ENCODE results near the gene FREM2.

FREM2 gene

DNA sequence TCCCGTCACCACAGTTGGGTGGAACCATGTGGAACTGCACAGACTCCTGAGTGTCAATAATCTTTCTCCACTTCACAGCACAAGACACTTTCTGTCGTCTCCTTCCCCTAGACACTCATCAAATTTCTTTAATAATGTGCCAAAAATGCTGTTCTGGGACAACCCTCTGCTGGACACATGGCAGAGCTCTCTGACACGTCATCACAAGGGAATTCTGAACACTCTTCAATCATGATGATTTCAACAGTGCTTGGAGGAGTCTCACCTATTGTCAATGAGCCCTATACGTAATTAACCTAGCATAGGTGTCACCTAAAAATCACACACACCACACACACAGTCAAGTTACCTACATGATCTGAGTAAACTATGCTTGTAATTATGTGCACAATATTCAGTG lies 162.4 kb downstream of the FREM2 start:
- no peak for DNase-seq

DNA sequence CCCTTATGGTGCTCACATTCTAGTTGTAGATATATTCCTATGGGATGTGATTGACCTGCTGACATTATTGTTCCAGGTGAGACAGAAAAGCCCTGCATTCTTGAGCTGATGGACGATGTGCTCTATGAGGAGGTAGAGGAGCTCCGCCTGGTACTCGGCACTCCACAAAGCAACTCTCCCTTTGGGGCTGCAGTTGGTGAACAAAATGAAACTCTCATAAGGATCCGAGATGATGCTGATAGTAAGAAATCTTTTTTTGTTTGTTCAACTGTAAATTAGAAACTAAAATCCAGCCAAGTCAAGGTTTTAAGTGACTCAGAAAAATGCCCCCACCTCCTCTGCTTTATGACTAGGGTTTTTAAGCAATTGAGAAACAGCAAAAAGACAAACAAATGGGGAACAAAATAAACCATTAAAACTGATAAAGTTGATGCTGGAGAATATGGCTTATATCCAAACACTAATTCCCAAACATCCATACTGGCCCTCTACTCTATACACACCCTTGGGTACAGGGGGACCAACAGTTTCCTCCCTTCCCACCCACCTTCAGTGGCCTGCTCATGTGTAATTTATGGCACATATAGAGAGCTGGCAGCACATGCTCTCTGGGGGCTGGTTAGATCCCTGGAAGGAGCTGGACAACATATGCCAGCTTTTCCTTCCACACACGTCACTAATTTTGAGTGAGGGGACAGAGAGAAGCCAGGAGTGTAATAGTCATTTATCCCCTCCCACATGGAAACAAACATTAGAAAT lies 164.2 kb downstream of the FREM2 start:
- DNase-seq, result no peak

DNA sequence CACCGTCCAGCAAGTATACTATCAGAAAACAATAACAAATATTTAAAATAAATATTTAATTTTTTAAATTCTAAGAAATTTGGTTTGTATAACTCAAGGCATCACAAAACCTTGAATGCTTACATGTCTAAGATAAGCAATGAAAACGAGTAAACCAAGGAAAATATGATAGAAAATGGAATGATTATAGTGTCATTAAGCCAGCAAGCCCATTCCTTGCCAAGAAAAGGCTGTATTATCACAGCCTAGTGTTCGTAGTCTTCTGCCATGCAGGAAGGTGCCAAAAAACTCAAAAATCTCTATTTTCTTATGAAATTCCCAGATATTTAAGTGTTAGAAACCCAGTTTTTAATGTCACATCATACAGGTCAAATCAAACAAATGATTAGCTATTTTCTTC lies 167.3 kb downstream of the FREM2 start:
- DNase-seq, result no peak

DNA sequence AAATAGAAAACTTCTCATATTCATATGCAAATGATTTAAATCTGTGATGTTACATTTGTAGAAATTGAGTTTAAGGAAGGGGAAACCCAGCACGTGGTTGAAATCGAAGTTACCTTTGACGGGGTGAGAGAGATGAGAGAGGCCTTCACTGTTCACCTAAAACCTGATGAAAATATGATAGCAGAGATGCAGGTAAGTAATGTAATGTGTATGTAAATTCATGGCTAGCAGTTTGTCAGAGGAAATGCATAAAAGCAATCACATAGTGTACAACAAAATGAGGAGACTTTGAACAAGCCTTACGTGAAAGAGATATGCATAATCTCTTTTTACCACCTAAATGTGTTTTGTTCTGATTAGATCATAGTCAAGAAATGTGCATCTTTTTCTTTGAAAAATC lies 169.2 kb downstream of the FREM2 start:
- DNase-seq, result no peak

DNA sequence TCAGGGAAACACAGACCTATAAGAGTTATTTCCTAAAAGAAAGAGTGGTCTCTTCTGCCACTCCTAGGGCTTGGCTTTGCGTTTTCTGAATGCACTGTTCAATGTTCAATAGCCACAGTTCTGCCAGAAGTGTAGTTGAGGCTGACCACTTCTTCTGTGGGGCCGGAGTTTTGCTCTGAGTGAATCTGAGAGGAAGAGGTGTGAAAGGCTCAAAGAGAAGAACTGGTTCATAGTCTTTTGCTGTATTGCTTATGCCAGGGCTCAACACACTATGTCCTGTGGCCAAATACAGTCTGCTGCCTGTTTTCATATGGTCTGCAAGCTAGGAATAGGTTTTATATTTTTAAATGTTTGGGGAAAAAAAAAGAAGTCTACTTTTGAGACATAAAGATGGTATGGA lies 175.6 kb downstream of the FREM2 start:
- no peak for DNase-seq

DNA sequence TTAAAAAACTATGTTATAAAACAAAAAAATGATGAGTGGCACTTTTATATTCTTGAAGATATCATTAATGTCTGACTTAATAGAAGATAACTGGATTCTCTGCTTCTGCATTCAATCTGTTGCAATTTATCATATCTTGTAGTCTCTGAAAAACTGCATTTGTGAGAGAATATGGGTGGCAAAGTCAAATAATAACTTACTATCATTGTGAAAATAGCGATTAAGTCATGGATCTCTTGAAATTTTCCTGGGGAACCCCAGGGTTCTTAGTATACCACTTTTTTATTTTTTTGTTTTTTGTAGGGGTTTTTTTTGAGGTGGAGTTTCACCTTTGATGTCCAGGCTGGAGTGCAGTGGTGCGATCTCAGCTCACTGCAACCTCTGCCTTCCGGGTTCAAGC lies 176.7 kb downstream of the FREM2 start:
- no peak for DNase-seq

DNA sequence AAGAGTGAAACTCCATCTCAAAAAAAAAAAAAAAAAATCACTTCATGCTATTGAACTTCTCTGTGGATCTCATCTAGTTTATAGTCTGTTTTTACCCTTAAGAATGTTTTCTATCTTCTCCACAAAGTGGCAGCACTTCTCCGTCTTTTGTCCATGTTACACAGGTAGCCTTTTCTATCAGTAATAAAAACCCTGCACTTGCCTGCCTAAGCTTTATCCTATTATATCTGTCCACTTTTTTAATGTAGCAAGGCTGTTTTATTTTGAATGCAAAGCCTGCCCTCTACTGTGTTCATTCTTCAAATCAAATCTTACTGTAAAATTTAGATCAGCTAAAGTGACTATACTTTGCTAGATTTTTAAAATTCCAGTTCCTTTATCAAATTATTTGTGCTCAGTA lies 179.8 kb downstream of the FREM2 start:
- no peak for DNase-seq

DNA sequence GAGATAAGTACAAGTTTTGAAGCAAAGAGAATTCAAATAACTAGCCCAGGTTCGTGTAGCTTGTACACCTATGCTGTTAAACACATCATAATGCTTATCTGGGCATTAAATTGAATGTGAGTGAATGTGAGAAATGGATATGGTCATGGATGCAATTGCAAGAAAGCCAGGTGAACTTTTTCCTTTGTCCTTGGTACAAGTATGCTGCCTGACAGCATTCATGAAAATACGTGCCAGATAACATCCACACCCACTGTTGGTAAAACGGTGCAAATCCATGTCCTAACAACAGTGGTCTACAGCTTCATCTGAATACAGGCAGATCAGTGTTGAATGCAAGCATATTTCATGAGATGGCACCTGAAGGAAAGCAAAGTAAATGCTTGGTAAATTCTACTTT lies 181.5 kb downstream of the FREM2 start:
- no peak for DNase-seq

DNA sequence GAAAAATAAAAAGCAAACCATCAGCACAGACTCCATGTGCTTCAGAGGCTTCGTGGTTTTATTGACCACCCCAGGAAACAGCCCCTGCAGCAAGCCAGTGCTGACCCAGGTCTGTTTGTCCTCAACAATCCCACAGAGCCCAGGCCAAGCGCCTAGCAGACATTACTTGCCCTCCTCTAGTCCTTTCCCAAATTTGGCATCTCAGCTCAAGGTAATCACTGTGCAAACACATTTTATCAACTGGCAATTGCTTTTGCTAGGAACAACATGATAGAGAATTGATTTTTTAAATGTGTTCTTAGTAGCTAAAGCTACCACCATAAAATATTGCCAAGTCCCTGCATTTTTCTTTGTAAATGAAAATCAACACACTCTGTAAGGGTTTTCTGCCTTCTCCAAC lies 182.0 kb downstream of the FREM2 start:
- DNase-seq, result no peak

DNA sequence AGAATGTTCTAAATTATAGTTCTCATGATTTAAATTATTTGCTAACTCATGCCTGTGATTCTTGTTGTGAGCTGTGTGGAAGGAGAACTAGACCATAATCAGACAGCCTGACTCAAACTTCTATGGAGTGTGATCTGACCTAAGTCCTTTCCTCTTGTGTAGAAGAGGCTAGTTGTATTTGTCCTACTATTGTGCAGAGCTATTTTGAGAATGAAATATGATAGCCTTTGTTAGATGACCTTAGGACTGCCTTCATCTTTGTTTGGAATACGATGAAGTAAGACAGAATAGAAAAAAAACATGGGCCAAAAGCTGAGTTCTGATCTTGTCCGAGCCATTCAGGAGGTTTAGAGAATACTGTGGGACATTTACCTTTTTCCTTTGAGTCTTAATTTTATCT lies 184.4 kb downstream of the FREM2 start:
- DNase-seq, result no peak

DNA sequence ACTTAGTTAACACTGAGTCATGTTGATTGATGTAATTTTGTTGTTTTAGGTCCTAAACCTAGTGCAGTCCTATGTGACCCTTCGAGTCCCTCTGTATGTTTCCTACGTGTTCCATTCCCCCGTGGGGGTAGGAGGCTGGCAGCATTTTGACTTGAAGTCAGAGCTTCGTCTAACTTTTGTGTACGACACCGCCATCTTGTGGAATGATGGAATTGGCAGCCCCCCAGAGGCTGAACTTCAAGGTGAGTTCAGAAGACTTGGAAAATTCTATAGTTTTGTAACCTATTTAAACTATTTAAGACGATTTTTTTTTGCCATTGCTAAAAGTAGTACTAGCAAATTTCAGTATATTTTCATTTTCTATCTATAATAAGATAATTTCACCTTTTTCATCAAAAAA lies 185.8 kb downstream of the FREM2 start:
- no peak for DNase-seq

DNA sequence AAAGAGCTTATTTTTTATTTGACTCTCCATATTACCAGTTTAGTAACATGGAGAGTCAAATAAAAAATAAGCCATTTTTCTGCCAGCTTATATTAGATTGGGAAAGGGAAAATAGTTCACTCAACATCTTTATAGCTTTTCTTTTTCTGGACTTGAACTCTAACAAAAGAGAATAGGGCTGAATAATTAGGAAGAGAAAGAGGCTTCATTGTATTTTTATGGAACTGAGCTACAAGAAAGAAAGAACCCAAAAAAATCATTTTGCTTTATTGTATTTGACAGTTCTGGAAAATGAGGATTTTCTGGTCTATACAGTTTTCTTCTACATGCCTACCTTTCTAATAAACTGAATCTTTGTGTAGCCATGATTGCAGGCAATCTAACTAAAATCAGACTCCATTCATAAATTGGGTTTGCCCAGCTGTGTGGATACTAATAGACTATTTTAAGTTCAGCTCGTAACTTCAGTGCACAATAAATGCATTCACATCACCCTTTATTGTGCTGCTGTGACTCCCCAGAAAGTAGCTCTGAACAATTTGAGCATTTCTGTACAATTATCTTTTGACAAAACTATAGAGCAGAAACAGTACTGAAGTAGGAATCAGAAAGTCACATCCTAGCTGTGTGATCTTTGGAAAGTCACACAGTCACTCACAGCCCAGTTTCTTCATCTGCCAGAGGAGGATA lies 188.5 kb downstream of the FREM2 start:
- DNase-seq, result no peak

DNA sequence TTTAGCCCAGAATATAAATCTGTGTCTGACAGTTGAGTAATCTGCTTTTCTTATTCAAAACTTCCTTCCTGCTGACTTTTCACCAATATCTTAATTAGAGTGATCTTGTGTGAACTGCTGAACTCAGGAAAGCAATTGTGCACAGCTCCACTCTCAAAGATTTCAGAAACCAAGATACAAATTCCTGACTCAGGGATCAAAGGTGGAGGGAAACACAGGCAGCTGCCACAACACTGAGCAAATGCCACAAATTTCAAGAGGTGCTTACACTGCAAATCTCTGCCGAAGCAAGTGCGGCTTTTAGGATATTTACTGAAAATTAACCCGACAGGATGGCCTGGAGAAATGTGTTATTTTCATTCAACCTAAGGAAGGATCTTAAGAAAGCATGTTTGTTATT lies 192.4 kb downstream of the FREM2 start:
- no peak for DNase-seq

DNA sequence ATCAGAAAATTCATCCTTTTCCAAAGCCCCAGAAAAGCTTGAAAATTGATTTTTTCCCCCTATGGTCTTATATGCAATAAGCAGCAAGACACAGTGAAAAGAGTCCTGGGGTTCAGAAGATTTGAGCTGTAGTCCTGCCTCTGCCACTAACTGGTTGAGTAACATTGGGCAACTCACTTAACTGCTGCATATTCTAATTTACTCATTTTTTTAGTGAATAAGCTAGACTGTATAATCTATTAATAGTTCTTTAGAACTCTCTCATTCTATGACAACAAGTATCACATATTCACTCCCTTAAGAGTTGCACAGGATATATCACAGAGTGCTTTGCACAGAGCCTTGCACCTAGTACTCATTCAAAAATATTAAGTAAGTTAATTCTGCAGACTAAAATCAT lies 192.9 kb downstream of the FREM2 start:
- no peak for DNase-seq

DNA sequence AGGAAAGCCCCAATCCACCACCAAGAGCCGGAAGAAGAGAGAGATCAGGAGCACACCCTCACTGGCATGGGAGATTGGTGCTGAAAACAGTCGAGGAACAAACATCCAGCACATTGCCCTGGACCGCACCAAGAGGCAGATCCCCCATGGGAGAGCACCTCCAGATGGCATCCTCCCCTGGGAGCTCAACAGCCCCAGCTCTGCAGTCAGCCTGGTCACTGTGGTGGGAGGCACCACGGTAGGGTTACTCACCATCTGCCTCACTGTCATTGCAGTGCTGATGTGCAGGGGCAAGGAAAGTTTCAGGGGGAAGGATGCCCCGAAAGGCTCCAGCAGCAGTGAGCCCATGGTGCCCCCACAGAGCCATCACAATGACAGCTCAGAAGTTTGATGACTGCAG lies 193.5 kb downstream of the FREM2 start:
- no peak for DNase-seq

DNA sequence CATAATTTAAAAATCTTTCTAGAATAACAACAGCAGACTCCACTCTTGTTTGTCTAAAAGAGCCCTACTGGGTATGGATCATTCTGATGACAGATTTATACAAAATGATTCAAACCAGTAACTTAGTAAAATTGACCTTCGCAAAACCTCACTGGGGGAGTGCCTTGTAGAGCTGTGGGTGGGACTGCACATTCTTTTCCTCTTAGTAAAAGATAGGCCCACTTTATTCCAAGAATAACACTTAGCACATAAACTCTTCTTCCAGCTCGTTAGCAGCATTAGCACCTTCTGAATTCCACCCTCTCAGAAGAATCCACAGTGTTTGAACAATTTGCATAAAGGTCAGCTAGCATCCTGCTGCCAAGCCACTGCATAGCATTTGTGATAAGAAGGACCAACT lies 196.9 kb downstream of the FREM2 start:
- no peak for DNase-seq

DNA sequence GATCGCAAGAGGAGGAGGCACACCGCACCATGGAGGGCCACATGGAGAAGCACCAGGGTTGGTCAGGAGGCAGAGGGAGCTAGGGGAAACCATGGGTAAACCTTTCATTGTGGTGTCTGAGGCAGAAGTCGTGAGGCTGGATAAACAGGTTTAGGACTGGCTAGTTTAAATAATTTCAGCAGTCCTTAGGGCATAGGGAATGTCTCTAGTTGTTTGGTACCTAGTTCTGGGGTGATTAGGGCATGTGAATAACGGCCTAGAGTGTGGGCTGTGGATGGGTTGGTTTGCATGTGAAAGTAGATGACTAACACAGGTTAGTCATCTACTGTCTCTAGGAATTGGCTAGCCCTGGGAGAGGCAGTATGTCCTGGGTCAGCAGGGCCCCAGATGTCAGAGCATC lies 201.4 kb downstream of the FREM2 start:
- DNase-seq, result no peak

DNA sequence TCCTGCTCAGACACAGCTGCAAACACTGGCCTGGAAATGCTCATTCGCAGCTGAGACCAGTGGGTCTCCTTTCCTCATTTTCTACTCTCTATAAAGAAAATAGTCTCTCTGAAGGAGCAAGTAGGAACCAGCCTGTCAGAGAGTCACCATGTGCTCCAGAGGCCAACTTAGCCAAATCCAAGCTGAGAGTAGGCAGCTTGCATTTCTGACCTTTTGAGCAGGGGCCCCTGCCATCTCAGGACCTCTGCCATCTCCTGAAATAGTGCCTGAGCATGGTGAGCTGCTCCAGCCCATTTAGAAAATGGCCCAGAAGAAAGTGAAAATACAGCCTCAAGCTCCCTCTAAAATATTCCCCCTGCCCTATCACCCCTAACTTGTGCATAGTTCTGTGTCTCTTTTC lies 208.2 kb downstream of the FREM2 start:
- no peak for DNase-seq

DNA sequence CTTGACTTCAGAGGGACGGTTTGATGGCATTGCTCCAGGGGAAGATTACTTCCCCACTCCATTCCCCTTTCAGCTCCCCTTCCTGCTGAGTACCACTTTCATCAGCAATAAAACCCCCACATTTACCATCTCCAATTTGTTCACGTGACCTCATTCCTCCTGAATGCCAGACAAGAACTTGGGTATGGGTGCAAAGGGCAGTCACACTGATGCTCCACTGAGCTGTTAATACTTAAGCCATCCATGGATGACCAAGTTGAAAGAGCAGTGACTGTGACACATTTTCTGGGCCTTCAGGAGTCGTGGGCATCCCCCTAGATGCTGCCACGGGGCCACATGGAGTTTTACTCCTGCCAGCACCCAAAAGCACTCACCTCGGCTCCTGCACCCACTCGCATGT lies 210.6 kb downstream of the FREM2 start:
- no peak for DNase-seq

DNA sequence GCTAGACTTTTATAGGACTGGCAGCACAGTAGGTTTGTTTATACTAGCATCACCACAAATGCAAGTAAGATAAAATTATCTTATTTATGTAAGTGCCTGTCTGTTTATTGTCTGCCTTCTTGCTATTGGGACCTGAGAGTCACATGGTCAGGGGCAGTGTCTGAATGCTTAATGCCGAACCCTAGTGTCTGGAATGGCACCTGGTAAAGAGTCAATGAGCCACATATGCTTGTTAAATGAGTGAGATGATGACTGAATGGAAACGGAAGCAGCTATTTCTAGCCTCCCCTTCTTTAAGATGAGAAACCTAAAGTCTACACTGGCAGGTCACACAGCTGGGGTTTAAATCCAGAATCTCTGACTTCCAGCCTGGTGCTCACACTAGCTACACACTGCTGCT lies 211.6 kb downstream of the FREM2 start:
- DNase-seq, result no peak

DNA sequence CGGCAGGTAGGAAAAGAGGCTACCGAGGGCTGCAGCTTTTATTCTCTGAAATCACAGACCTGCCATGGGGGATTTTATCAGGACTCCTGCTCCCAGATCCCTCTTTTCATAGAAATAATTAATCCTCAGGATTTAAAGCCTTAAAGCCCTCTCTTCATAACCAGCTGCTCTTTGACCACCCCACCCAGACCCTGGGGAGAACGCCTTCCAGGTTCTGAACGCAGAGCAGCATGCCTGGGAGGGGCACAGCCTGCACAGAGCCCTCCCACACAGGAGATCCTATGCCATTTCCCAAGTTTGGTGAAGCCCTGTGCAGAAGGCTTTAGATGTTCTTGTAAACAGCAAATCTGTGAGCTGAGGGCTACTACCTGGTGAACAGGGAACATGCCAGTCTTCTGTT lies 212.7 kb downstream of the FREM2 start:
- no peak for DNase-seq

DNA sequence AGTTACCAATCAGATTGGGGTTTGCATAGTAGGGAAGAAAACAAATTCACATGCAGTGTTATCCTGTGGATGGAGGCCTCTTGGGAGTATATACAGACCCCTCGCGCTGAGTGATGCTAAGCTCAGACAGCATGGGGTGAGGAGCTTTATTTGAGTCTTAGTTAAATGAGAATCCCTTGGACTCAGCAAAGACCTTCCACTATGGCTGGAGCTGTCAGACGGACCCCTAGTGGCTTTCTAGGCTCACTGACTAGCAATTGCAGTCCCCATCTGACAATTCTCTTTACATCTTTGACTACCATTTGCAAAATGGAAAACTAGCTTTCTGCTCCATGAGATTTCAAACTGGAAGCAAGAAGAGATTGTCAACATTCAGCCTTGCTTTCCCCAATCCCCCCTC lies 213.3 kb downstream of the FREM2 start:
- no peak for DNase-seq

DNA sequence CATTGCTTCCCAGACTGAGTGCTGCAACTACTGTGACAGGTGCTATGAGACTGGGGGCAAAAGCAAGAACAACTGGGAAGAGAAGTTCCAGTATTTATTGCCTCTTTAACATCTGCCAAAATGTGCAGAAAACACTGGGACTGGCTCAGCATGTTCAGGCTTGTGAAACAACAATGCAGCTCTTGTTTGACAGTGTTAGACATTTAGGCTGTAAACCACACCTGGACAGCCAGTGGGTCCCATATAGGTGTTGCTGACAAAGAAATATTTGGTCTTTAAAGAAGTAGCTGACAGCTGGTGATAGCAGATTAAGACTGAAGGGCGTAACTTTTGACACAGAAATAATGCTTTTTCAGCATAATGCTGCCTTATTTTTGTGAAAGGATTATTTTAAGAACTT lies 215.7 kb downstream of the FREM2 start:
- DNase-seq, result no peak

DNA sequence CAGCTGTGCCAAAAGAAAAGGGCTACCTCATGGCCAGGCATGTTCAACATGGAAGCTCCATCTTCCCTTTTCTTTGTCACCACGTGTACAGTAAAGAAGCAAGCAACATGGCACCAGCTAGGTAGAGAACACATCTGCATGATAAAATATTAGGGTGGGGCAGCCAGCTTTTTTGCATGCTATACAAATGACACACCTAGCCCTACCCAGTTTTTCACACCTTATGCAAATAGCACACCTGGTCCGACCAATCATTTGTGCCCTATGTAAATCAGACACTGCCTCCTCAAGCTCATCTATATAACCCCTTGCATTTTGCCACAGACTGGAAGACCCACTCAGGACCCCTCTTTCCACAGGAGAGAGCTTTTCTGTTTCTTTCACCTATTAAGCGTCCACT lies 218.2 kb downstream of the FREM2 start:
- DNase-seq, result no peak

DNA sequence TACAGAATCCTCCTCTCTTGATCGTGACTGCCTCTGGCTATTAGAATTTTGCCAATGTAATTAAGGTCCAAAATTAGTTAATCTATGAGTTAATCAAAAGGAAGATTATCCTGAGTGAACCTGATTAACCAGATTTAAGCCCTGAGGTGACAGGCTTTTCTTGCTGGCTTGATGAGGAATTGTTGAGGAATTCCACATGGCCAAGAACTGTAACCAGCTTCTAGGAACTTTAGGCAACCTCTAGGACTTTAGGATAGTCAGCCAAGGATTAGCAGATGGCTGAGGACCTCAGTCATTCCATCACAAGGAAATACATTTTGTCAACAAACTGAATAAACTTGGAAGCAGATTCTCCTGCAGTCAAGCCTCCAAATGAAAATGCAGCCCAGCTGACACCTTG lies 219.0 kb downstream of the FREM2 start:
- DNase-seq, result no peak
